Liver (tissue), 9 donors: Measurements from ENCODE around the gene ADAM10. TPM values are rescaled to one million over a fixed set of nuclear protein-coding genes. Genes with fewer than 3 reads are reported as not detected.

ENCODE experiments used
- DNase-seq: peaks from one replicate; pipeline ENCODE4 v3.0.0-alpha.2; 2017; ENCODE audit warnings: low spot score
- H3K27ac ChIP-seq, 2 donors: one replicate each; pipeline ENCODE4 v1.7.0; 2013; ENCODE audit warnings: inconsistent platforms in 2 of 2, low read length in 2 of 2, control low read depth in 1 of 2, low read depth in 1 of 2, mild to moderate bottlenecking in 1 of 2
- H3K27me3 ChIP-seq, 4 donors: one replicate each; pipeline versions ENCODE4 v1.6.1 to v1.7.0; 2013; ENCODE audit warnings: low read length in 3 of 4, inconsistent platforms in 1 of 4, mild to moderate bottlenecking in 1 of 4, moderate library complexity in 1 of 4; ENCODE audit not compliant: control insufficient read depth in 4 of 4, insufficient read depth in 4 of 4
- H3K36me3 ChIP-seq, 4 donors: one replicate each; pipeline versions ENCODE4 v1.6.1 to v1.7.0; 2013; ENCODE audit warnings: low read length in 3 of 4, mild to moderate bottlenecking in 3 of 4, low read depth in 1 of 4, moderate library complexity in 1 of 4; ENCODE audit not compliant: control insufficient read depth in 4 of 4, insufficient read depth in 3 of 4
- H3K4me1 ChIP-seq, 4 donors: one replicate each; pipeline versions ENCODE4 v1.6.1 to v1.7.0; 2013; ENCODE audit warnings: low read length in 3 of 4, mild to moderate bottlenecking in 3 of 4, moderate library complexity in 1 of 4; ENCODE audit not compliant: control insufficient read depth in 4 of 4, insufficient read depth in 4 of 4
- H3K4me3 ChIP-seq, 3 donors: one replicate each; pipeline versions ENCODE4 v1.6.1 to v1.7.0; 2013; ENCODE audit warnings: low read length in 3 of 3, control low read depth in 1 of 3, low read depth in 1 of 3, mild to moderate bottlenecking in 1 of 3
- H3K9ac ChIP-seq, 2 donors: one replicate each; pipeline ENCODE4 v1.7.0; 2013; ENCODE audit warnings: low read length in 2 of 2, mild to moderate bottlenecking in 2 of 2, moderate library complexity in 2 of 2, control low read depth in 1 of 2, low read depth in 1 of 2
- H3K9me3 ChIP-seq, 4 donors: one replicate each; pipeline versions ENCODE4 v1.6.1 to v1.7.0; 2013; ENCODE audit warnings: low read length in 3 of 4; ENCODE audit not compliant: control insufficient read depth in 4 of 4
- EGR1 ChIP-seq, 2 donors: IDR thresholded peaks; 2 replicates each; pipeline ENCODE4 v1.6.1; 2016 to 2018; ENCODE audit warnings: antibody characterized with exemption in 2 of 2, low read depth in 2 of 2
- FOXA1 ChIP-seq: IDR thresholded peaks from 2 replicates; pipeline ENCODE4 v1.6.1; 2016; ENCODE audit warnings: antibody characterized with exemption
- FOXA2 ChIP-seq: IDR thresholded peaks from 2 replicates; pipeline ENCODE4 v1.6.1; 2016; ENCODE audit warnings: antibody characterized with exemption
- GABPA ChIP-seq, 2 donors: IDR thresholded peaks in 1 of 2; conservative IDR thresholded peaks in 1 of 2; 2 replicates each; pipeline ENCODE4 v1.6.1; 2016; ENCODE audit warnings: antibody characterized with exemption in 2 of 2, mild to moderate bottlenecking in 1 of 2, moderate library complexity in 1 of 2
- HNF4A ChIP-seq, 2 donors: conservative IDR thresholded peaks; 2 replicates each; pipeline ENCODE4 v1.6.1; 2016; ENCODE audit warnings: antibody characterized with exemption in 2 of 2, mild to moderate bottlenecking in 2 of 2
- HNF4G ChIP-seq: IDR thresholded peaks from 2 replicates; pipeline ENCODE4 v1.6.1; 2016; ENCODE audit warnings: antibody characterized with exemption
- JUND ChIP-seq, 2 donors: IDR thresholded peaks; 2 replicates each; pipeline ENCODE4 v1.6.1; 2016; ENCODE audit warnings: antibody characterized with exemption in 2 of 2
- NR2F2 ChIP-seq: IDR thresholded peaks from 2 replicates; pipeline ENCODE4 v1.6.1; 2016; ENCODE audit warnings: antibody characterized with exemption
- RAD21 ChIP-seq, 2 donors: IDR thresholded peaks; 2 replicates each; pipeline ENCODE4 v1.6.1; 2016; ENCODE audit warnings: antibody characterized with exemption in 2 of 2, mild to moderate bottlenecking in 2 of 2
- RXRA ChIP-seq, 2 donors: IDR thresholded peaks; 2 replicates each; pipeline ENCODE4 v1.6.1; 2017 to 2018; ENCODE audit warnings: antibody characterized with exemption in 2 of 2, mild to moderate bottlenecking in 1 of 2
- SP1 ChIP-seq: IDR thresholded peaks from 2 replicates; pipeline ENCODE4 v1.6.1; 2018; ENCODE audit warnings: antibody characterized with exemption, mild to moderate bottlenecking
- TAF1 ChIP-seq: conservative IDR thresholded peaks from 2 replicates; pipeline ENCODE4 v1.6.1; 2016; ENCODE audit warnings: antibody characterized with exemption, mild to moderate bottlenecking
- YY1 ChIP-seq: IDR thresholded peaks from 2 replicates; pipeline ENCODE4 v1.6.1; 2016; ENCODE audit warnings: antibody characterized with exemption, mild to moderate bottlenecking
- WGBS: extraction: QIAGEN DNeasy Blood & Tissue Kit; methylation state at CpG from one replicate; pipeline ENCODE4 v1.1.7; 2013; 5-methylcytosine and 5-hydroxymethylcytosine counted together
- polyA plus RNA-seq, 2 donors: library from polyadenylated mRNA; stranded (reverse) in 1 of 2; unstranded in 1 of 2; fragments of 200-250 nt in 1 of 2; fragments of >200 nt in 1 of 2; fragmentation: Nextera tagmentation in 1 of 2; extraction: Ambion mirVana in 1 of 2; gene quantifications; one replicate each; pipeline versions ENCODE4 v1.2.1 to v1.2.3, GENCODE V29; 2013 to 2015
- total RNA-seq, 2 donors: library from RNA; depleted of rRNA; stranded (reverse); fragments of >200 nt; gene quantifications; one replicate each; pipeline ENCODE4 v1.2.3, GENCODE V29; 2014
- TF ChIP-seq, protein P1 (sequence below): IDR thresholded peaks from 2 replicates; pipeline ENCODE4 v1.6.1; 2016; ENCODE audit warnings: antibody characterized with exemption
- TF ChIP-seq, protein P2 (sequence below): IDR thresholded peaks from 2 replicates; pipeline ENCODE4 v1.6.1; 2016; ENCODE audit warnings: antibody characterized with exemption, mild to moderate bottlenecking
- TF ChIP-seq, protein P3 (sequence below): IDR thresholded peaks from 2 replicates; pipeline ENCODE4 v1.6.1; 2016; ENCODE audit warnings: antibody characterized with exemption
- TF ChIP-seq, protein P4 (sequence below): fragments of 150-350 bp; IDR thresholded peaks from 2 replicates; pipeline ENCODE4 v1.5.1; 2017; ENCODE audit warnings: improper control_type of control experiment, low read depth, low read length; ENCODE audit not compliant: missing input control
- TF ChIP-seq, protein P5 (sequence below): IDR thresholded peaks from 2 replicates; pipeline ENCODE4 v1.6.1; 2016; ENCODE audit warnings: antibody characterized with exemption
- donor health status: healthy.
- donor health status: healthy.
- donor health status: healthy.
- donor health status: healthy.
- donor health status: healthy.

The ADAM10 gene
- total and polyA plus RNA-seq, 4 donors = 12.6 to 55.6 (median 34.6) TPM

DNA sequence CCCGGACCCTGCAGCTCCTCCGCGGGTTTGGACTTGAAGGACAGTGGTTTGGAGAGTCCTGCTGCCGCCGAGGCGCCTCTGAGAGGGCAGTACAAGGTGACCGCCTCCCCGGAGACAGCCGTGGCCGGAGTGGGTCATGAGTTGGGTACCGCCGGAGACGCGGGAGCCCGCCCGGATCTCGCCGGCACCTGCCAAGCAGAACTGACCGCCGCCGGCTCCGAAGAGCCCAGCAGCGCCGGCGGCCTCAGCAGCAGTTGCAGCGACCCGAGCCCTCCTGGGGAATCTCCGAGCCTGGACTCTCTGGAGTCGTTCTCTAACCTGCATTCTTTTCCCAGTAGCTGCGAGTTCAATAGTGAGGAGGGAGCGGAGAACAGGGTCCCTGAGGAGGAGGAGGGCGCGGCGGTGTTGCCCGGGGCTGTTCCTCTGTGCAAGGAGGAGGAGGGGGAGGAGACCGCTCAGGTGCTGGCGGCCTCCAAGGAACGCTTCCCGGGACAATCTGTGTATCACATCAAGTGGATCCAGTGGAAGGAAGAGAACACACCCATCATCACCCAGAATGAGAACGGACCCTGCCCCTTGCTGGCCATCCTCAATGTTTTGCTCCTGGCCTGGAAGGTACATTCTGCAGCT is 22.2 kb upstream of the ADAM10 start:
- peak overlapping the region; percentile 53 to 61 for H3K9ac ChIP-seq
- no peak for DNase-seq
- no peaks in the 10 kb centered on the region for H3K9me3 ChIP-seq
- no peaks in the 10 kb centered on the region for H3K36me3 ChIP-seq
- no peaks in the 10 kb centered on the region for H3K27me3 ChIP-seq
- H3K4me1 ChIP-seq = peaks cover 2 to 25% (median 22%) of the 10 kb centered on the region in 4 donors
- peak overlapping the region; percentile 92 to 94 for H3K27ac ChIP-seq
- H3K4me3 ChIP-seq = peak overlapping the region; percentile 68 to 81 (median 80)
- TF ChIP-seq FOXA2 (no peak), HNF4A (conservative IDR thresholded peaks at IDR 0.05) (peak in 1 of 2 donors; percentile 18)
- under 1% methylated on average over 40 of the region's 40 CpGs for WGBS

DNA sequence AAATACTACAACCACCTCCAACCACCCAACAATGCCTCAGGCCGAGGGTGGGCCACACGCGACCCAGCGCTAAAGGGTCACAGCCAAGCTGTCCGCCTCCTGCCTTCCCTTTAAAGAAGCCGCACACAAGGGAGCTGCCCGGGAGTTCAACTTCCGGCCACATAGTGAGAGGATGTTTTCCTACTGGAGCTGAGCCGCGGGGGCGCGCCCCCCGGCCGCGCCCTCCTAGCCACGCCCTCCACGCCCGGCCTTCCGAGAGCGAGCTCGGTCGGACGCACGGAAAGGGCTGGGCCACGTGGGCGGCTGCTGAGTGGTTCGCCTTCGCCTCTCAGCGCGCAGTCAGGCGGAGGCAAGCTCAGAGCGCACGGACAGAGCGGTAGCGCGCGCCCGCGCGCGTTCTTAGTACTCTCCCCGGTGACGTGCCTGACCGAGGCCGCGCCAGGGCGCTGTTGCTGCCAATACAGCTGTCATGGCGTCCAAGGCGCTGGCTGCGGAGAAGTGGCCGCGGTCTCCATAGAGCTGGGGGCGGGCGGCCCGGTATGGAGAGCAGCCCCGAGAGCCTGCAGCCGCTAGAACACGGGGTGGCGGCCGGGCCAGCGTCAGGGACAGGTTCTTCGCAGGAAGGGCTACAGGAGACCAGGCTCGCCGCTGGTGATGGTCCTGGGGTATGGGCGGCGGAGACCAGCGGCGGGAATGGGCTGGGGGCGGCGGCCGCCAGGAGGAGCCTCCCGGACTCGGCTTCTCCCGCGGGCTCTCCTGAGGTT is 21.5 kb upstream of the ADAM10 start, which contains the start of gene MINDY2:
Gene MINDY2, plus strand, starts transcription at position 446 of the 764 bp plus-strand sequence. Its CDS starts 94 bp downstream, at position 540.
- H3K9ac ChIP-seq = peak within 1 kb of the TSS; percentile 61 to 72
- peak within 1 kb of the TSS; percentile 68 to 81 (median 80) for H3K4me3 ChIP-seq
- peak; percentile 95 for DNase-seq
- peaks cover 2 to 25% (median 22%) of the 10 kb centered on the region in 4 donors for H3K4me1 ChIP-seq
- under 1% methylated on average over 75 of the region's 75 CpGs for WGBS
- no peaks in the 10 kb centered on the region for H3K36me3 ChIP-seq
- TF ChIP-seq EGR1 (IDR thresholded peaks at IDR 0.05; ENCODE audit: low read depth in 2 of 2) (peak; percentile 48 to 79), RXRA (IDR thresholded peaks at IDR 0.05) (peak; percentile 77 to 90), FOXA1 (peak; percentile 55), RAD21 (IDR thresholded peaks at IDR 0.05) (peak; percentile 39 to 65), YY1 (peak; percentile 99), NR2F2 (peak; percentile 93), SP1 (peak; percentile 88), HNF4G (no peak), JUND (IDR thresholded peaks at IDR 0.05) (peak in 1 of 2 donors; percentile 11), HNF4A (conservative IDR thresholded peaks at IDR 0.05) (peak in 1 of 2 donors; percentile 55), FOXA2 (no peak), TAF1 (peak; percentile 80), GABPA (IDR thresholded peaks at IDR 0.05 in 1 of 2, conservative IDR thresholded peaks at IDR 0.05 in 1 of 2) (peak; percentile 55 to 86)
- TF ChIP-seq, protein P1, sequence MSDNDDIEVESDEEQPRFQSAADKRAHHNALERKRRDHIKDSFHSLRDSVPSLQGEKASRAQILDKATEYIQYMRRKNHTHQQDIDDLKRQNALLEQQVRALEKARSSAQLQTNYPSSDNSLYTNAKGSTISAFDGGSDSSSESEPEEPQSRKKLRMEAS = peak; percentile 71
- TF ChIP-seq, protein P2, sequence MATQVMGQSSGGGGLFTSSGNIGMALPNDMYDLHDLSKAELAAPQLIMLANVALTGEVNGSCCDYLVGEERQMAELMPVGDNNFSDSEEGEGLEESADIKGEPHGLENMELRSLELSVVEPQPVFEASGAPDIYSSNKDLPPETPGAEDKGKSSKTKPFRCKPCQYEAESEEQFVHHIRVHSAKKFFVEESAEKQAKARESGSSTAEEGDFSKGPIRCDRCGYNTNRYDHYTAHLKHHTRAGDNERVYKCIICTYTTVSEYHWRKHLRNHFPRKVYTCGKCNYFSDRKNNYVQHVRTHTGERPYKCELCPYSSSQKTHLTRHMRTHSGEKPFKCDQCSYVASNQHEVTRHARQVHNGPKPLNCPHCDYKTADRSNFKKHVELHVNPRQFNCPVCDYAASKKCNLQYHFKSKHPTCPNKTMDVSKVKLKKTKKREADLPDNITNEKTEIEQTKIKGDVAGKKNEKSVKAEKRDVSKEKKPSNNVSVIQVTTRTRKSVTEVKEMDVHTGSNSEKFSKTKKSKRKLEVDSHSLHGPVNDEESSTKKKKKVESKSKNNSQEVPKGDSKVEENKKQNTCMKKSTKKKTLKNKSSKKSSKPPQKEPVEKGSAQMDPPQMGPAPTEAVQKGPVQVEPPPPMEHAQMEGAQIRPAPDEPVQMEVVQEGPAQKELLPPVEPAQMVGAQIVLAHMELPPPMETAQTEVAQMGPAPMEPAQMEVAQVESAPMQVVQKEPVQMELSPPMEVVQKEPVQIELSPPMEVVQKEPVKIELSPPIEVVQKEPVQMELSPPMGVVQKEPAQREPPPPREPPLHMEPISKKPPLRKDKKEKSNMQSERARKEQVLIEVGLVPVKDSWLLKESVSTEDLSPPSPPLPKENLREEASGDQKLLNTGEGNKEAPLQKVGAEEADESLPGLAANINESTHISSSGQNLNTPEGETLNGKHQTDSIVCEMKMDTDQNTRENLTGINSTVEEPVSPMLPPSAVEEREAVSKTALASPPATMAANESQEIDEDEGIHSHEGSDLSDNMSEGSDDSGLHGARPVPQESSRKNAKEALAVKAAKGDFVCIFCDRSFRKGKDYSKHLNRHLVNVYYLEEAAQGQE = peak; percentile 91
- TF ChIP-seq, protein P3, sequence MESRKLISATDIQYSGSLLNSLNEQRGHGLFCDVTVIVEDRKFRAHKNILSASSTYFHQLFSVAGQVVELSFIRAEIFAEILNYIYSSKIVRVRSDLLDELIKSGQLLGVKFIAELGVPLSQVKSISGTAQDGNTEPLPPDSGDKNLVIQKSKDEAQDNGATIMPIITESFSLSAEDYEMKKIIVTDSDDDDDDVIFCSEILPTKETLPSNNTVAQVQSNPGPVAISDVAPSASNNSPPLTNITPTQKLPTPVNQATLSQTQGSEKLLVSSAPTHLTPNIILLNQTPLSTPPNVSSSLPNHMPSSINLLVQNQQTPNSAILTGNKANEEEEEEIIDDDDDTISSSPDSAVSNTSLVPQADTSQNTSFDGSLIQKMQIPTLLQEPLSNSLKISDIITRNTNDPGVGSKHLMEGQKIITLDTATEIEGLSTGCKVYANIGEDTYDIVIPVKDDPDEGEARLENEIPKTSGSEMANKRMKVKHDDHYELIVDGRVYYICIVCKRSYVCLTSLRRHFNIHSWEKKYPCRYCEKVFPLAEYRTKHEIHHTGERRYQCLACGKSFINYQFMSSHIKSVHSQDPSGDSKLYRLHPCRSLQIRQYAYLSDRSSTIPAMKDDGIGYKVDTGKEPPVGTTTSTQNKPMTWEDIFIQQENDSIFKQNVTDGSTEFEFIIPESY = no peak
- TF ChIP-seq, protein P4, sequence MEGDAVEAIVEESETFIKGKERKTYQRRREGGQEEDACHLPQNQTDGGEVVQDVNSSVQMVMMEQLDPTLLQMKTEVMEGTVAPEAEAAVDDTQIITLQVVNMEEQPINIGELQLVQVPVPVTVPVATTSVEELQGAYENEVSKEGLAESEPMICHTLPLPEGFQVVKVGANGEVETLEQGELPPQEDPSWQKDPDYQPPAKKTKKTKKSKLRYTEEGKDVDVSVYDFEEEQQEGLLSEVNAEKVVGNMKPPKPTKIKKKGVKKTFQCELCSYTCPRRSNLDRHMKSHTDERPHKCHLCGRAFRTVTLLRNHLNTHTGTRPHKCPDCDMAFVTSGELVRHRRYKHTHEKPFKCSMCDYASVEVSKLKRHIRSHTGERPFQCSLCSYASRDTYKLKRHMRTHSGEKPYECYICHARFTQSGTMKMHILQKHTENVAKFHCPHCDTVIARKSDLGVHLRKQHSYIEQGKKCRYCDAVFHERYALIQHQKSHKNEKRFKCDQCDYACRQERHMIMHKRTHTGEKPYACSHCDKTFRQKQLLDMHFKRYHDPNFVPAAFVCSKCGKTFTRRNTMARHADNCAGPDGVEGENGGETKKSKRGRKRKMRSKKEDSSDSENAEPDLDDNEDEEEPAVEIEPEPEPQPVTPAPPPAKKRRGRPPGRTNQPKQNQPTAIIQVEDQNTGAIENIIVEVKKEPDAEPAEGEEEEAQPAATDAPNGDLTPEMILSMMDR = peak; percentile 6
- TF ChIP-seq, protein P5, sequence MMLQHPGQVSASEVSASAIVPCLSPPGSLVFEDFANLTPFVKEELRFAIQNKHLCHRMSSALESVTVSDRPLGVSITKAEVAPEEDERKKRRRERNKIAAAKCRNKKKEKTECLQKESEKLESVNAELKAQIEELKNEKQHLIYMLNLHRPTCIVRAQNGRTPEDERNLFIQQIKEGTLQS = no peak
- peak within 1 kb of the TSS; percentile 92 to 94 for H3K27ac ChIP-seq
- no peaks in the 10 kb centered on the region for H3K27me3 ChIP-seq
- H3K9me3 ChIP-seq = no peaks in the 10 kb centered on the region
